Epithelial cell of esophagus (primary cell): ENCODE measurements around the gene DCP1B.

Experiments used
- DNase-seq: peaks from one replicate; pipeline ENCODE4 v3.0.0; 2010; ENCODE audit warnings: low read depth
- H3K4me3 ChIP-seq: 2 replicates; pipeline ENCODE4 v1.5.1; 2011; ENCODE audit warnings: mild to moderate bottlenecking, low read length, control low read depth
- CTCF ChIP-seq: IDR thresholded peaks from 2 replicates; pipeline ENCODE4 v1.5.1; 2011; ENCODE audit warnings: low read depth, mild to moderate bottlenecking, low read length, control low read depth, inconsistent platforms; ENCODE audit not compliant: insufficient read depth; ENCODE audit errors: missing control alignments

DCP1B gene

GRCh38 chr12:1939801-1940607, 64.3 kb downstream of the DCP1B start:
- DNase-seq: peak; percentile 79
- TF ChIP-seq CTCF: peak; percentile 93
- H3K4me3 ChIP-seq: no peak overlapping the region

GRCh38 chr12:1939331-1939730, 64.9 kb downstream of the DCP1B start:
- no peak overlapping the region for H3K4me3 ChIP-seq
- no peak for TF ChIP-seq CTCF
- DNase-seq: no peak

- no peak overlapping the region for H3K4me3 ChIP-seq
- TF ChIP-seq CTCF: no peak
- DNase-seq: no peak
Observed at GRCh38 chr12:1937481-1938224, 66.6 kb downstream of the DCP1B start.

GRCh38 chr12:1936406-1937320, 67.6 kb downstream of the DCP1B start:
- TF ChIP-seq CTCF: no peak
- DNase-seq: peak; percentile 57
- H3K4me3 ChIP-seq: no peak overlapping the region

GRCh38 chr12:1935700-1936378, 68.4 kb downstream of the DCP1B start:
- no peak for TF ChIP-seq CTCF
- DNase-seq: no peak
- no peak overlapping the region for H3K4me3 ChIP-seq

- DNase-seq: no peak
- no peak overlapping the region for H3K4me3 ChIP-seq
- TF ChIP-seq CTCF: no peak
Observed at GRCh38 chr12:1935242-1935641, 69.0 kb downstream of the DCP1B start.
